ENCODE results near the gene DGKQ. TPM values are rescaled to one million over a fixed set of nuclear protein-coding genes. Genes with fewer than 3 reads are reported as not detected.

Gene DGKQ
- total RNA-seq, 1 experiment from 2014 or later = 12.2 TPM

GRCh38 chr4:931194-931959, 42.0 kb downstream of the DGKQ start:
- H3K36me3 ChIP-seq (ENCODE audit: control insufficient read depth, insufficient read depth, low read length) = peaks cover 4% of the 10 kb centered on the region; the same call in 1 of the 2 replicates
- ChIA-PET POLR2A (no interaction called here), CTCF (no interaction called here)
- intact Hi-C loops (cut with micrococcal nuclease; ENCODE audit: unreplicated experiment) = no loop called here
- no peaks in the 10 kb centered on the region for H3K9me3 ChIP-seq (ENCODE audit: control insufficient read depth, insufficient read depth, low read depth, low read length)
- peak overlapping the region; percentile 69 for H3K27ac ChIP-seq (ENCODE audit: low read length)
- DNase-seq (ENCODE audit: low read depth, low spot score) (no peak), ATAC-seq (peak; percentile 8)
- TF ChIP-seq REST (IDR thresholded peaks at IDR 0.05; ENCODE audit: insufficient read depth in 1 of 2, low read depth in 2 of 2, low read length in 1 of 2) (no peak), TCF7L2 (IDR thresholded peaks at IDR 0.05; ENCODE audit: low read depth, low read length) (no peak), POLR2AphosphoS5 (IDR thresholded peaks at IDR 0.05; ENCODE audit: low read depth, low read length) (no peak), SIN3A (IDR thresholded peaks at IDR 0.05; ENCODE audit: borderline replicate concordance, insufficient read depth, low read depth, low read length) (no peak), CTCF (IDR thresholded peaks at IDR 0.05) (no peak)
- H3K4me3 ChIP-seq (ENCODE audit: low read depth in 2 of 2, low read length in 2 of 2) = peak overlapping the region; percentile 90 to 97
- no peaks in the 10 kb centered on the region for H3K27me3 ChIP-seq (ENCODE audit: control insufficient read depth, insufficient read depth, low read length)
- BruUV-seq (replicated peaks) = TSS peak; percentile 93
- H3K4me1 ChIP-seq (ENCODE audit: control insufficient read depth, insufficient read depth, low read length) = peaks cover 13% of the 10 kb centered on the region; the same call in 1 of the 2 replicates
- in situ Hi-C loops (cut with HindIII; ENCODE audit: low pct_unique_long_range_greater_than_20kb, low sequenced_read_pairs) = no loop called here

- peaks cover 15% of the 10 kb centered on the region for H3K4me1 ChIP-seq (ENCODE audit: control insufficient read depth, insufficient read depth, low read length)
- peaks cover 4% of the 10 kb centered on the region; the same call in 1 of the 2 replicates for H3K36me3 ChIP-seq (ENCODE audit: control insufficient read depth, insufficient read depth, low read length)
- ChIA-PET POLR2A (interaction anchor here (1.0 kb wide), 1 partner anchor 57 kb away, joined by 10 read pairs; no protein-coding TSS in a partner anchor), CTCF (no interaction called here)
- no peak for TF ChIP-seq REST (IDR thresholded peaks at IDR 0.05; ENCODE audit: insufficient read depth in 1 of 2, low read depth in 2 of 2, low read length in 1 of 2)
- no TSS peak for BruUV-seq (replicated peaks)
- in situ Hi-C loops (cut with HindIII; ENCODE audit: low pct_unique_long_range_greater_than_20kb, low sequenced_read_pairs) (no loop called here), intact Hi-C loops (cut with micrococcal nuclease; ENCODE audit: unreplicated experiment) (no loop called here)
- DNase-seq (ENCODE audit: low read depth, low spot score) = no peak
- no peak for ATAC-seq
- H3K9me3 ChIP-seq (ENCODE audit: control insufficient read depth, insufficient read depth, low read depth, low read length) = no peaks in the 10 kb centered on the region
- peak overlapping the region; percentile 90 to 97 for H3K4me3 ChIP-seq (ENCODE audit: low read depth in 2 of 2, low read length in 2 of 2)
- H3K27ac ChIP-seq (ENCODE audit: low read length) = peak overlapping the region; percentile 66
- H3K27me3 ChIP-seq (ENCODE audit: control insufficient read depth, insufficient read depth, low read length) = no peaks in the 10 kb centered on the region
Observed at GRCh38 chr4:930827-931193, 42.6 kb downstream of the DGKQ start.
